Activated CD8-positive, alpha-beta memory T cell treated with anti-CD3 and anti-CD28 coated beads for 24 hours (primary cell): ENCODE data around the gene RFTN1.
"Not testable (repeated sequence)": the region's sequence is repeated elsewhere in the genome, so short reads cannot be mapped to it uniquely, and the experiment has no call there.

Experiments
- DNase-seq: peaks from one replicate; pipeline ENCODE4 v3.0.0-alpha.2; 2020

The RFTN1 gene

DNA sequence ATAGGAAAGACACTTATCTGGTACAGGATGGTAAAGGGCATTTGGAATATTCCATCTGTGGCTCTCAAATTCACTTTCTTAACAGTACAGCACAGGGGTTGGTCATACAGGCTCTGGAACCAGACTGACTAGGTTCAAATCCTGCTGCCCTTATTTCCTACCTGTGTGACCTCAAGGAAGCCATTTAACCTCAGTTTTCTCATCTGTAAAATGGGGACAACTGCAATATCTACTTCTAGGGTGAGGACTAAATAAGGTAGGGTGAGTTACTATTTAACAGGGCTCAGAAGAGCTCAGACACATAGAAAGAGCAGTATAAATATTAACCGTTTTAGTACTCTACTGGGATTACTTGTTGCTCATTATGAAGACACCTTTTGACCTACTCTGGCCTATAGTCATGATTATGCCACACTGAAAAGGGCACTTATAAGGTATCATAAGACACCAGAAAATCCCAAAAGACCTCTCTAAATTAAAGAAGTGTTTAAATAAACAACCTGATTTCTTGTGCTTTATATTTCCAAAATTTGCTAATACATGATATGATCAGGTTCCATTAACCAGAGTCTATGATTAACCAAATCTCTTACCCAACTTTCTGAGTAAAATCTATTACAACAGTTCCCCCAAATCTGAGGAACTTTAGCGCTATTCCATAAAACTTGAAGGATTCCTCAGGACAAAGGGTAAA, 6.5 kb downstream of the RFTN1 start:
- no peak for DNase-seq

DNA sequence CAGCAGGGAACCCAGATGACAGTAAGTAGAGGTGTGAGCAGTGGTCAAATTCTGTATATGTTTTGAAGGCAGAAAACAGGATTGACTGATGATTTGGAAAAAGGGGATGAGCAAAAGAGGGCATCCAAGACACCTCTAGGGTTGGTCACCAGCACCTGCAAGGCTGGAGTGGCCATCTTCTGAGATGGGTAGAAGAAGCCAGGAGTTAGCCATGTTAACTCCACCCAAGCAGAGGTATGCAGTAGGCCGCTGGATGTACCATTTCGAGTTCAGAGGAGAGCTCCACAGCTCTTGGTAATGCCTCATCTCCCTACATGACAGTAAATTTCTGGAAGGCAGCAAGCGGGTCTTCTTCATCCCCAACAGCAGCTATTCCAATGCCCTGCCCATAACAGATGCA, 7.0 kb downstream of the RFTN1 start:
- DNase-seq = peak; percentile 33

DNA sequence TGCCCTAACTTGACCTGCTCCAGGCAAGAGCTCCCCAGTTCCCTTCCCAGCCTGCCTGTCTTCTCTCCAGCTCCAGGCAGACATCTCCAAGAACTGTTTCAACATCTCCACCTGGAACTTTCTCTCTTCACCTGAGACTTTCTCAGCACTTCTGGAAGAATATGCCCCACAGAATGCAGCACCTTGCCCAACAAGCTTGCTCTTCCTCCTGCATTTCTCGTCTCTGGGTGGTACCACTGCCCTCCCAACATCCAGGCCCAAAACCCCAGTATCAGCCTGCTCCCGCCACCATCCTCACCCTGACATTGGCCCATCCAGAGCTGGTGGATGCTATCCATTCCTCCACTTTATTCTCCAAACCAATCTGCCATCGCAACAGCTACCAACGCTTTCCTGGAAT, 8.8 kb downstream of the RFTN1 start:
- DNase-seq = no peak

DNA sequence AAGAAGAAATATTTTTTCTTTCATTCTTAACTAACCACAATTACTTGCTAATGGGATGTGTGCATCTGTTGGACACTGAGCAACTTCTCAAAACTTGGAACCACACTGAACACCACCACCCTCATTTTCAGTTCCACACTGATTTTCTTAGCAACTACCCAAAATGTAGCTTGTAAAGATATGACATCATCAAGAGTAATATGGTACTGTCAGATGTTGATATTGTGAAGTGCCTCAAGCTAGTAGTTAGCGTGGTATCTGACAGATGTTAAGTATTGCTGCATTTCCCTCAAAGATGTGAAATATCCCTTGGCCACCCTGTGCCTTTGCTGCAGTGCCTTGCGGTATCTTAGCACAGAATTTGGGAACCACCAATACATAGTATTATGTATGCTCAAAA, 9.3 kb downstream of the RFTN1 start:
- DNase-seq = no peak

DNA sequence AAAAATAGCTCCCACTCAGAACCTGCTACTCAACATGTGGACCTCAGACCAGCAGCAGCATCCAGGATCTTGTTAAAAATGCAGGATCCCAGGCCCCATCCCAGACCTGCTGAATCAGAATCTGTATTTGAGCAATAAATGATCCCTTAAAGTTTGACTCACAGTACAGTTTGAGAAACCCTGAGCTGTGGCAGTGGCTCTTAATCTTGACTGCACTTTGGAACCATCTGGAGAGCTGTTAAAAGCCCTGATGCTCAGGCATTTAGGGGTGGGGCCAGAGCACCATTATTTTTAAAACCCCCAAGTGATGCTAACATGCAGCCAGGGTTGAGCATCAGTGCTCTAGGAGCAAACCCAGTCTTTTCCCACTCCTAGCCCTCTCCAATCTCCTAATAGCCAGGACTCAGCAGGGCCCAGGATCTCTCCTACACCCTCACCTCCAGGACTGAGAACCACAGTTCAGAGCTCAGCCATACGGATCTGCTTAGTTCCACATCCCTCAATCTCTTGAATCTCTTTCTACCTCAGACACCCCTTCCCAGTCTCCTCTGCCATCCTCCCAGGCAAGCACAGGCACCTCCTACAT, 10.2 kb downstream of the RFTN1 start:
- no peak for DNase-seq

DNA sequence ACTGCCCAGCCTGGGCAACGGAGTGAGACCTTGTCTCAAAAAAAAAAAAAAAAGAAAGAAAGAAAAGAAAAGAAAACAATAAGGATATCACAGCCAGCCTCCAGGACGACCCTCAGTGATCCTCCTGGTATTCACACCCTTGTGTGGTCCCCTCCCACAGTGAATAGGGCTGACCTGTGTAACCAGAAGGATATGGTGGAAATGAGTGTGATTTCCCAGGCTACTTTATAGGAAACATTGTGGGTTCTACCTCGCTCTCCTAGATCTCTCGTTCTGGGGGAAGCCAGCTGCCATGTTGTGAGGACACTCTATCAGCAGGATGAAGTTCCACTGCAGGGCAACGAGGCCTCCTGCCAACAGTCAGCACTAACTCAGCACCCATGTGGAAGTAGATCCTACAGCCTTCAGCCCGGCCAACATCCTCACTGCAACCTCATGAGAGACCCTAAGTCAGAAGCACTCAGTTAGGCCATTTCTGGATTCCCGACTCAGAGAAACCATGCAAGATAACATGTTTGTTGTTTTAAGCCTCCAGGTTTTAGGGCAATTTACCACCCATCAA, 11.1 kb downstream of the RFTN1 start:
- no peak for DNase-seq

DNA sequence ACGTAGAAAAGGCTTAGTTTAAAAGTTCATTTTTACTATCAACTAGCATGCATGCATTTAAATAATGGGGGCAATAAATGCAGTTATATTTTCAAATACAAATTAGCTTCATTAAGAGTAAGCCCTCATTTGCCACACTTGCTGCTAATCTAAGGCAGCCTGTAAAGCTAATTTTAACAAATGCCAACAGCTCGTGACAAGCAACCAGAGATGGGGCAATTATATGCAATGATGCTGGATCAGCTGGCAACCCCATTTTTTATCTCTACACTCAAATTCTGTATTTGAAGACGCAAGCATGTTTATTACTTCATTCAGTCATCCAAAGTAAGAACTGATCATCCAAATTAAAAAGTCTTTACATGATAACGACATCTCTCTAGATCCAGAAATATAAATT, 12.1 kb downstream of the RFTN1 start:
- DNase-seq = no peak

DNA sequence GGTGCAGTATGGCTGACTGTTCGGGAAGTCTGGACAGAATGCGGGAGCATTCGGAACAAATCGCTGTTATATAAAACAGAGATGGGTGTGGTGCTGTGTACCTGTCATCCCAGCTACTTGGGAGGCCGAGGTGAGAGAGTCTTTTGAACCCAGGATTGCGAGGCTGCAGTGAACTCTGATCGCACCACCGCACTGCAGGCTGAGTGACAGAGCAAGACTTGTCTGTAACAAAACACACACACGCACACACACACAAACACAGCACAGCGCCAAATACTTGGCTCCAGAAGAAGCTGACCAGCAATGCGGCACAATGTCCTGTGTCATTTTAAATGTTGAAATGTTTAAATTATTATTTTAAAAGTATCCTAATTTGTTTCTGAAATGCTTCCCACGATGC, 12.6 kb downstream of the RFTN1 start:
- DNase-seq = no peak

DNA sequence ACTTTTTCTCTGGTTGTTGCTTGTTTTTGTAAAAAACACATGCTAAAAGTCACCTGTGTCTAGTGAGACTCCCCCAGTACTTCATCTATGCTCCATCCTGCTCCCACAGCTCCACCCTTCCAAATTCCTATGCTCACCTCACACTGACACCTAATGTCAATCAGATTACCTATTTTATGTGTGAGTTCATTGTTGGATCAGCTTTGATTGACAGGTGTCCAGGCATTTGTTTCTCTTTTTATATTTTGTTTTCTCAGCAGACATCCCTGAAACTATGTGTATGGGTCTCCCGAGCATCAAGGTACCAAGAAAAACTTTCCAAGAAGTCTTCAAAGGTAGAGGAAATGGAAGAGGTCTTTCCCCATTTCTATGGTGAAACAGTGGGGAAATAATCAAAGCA, 13.4 kb downstream of the RFTN1 start:
- DNase-seq = no peak

DNA sequence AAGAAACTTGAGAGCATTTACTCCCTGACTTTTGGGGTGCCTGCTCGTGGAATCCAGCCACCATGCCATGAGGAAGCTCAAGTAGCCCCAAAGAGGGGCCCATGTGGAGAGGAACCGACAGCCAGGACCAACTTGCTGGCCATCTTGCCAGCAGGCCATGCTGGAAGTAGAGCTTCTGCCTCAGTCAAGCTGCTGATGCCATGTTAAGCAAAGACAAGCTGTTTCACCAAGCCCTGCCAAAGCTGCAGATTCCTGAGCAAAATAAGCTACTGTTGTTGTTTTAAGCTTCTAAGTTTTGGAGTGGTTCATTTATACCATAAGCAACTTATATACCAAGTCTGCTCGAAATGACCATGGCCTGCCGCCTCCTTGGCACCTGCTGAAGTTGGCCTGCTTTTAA, 14.1 kb downstream of the RFTN1 start:
- no peak for DNase-seq

DNA sequence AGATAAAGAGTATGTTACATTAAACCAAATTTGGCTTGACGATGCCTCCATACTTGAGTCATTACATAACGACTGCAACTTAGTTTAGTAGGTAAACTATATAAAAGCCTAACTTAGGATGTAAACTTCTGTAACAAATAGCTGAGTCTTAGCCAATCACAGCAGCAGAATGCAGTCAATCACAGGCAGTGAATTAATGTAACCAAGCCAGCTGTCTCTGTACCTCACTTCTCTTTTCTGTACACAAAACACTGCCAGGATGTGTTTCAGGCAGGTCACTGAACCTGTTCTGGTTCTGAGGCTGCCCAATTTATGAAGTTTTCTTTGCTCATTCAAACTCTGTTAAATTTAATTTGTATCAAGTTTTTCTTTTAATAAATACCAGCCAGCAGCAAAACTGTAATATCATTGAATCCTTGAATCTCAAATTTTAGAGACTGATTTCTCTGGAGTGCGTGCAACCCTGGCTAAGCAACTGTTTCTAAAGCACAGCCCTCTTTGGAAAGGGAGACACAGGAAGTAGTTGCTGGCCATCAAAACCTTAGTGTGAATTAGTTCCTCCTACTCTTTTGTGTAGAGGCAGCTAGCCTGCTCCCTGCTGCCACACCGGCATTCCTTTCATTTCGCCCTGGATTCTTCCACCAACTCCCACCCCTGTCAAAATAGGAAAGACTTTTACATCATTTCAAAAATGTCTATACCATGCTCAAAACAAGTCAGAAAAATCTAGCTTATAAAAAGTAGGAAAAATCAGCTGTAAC, 15.2 kb downstream of the RFTN1 start:
- no peak for DNase-seq

DNA sequence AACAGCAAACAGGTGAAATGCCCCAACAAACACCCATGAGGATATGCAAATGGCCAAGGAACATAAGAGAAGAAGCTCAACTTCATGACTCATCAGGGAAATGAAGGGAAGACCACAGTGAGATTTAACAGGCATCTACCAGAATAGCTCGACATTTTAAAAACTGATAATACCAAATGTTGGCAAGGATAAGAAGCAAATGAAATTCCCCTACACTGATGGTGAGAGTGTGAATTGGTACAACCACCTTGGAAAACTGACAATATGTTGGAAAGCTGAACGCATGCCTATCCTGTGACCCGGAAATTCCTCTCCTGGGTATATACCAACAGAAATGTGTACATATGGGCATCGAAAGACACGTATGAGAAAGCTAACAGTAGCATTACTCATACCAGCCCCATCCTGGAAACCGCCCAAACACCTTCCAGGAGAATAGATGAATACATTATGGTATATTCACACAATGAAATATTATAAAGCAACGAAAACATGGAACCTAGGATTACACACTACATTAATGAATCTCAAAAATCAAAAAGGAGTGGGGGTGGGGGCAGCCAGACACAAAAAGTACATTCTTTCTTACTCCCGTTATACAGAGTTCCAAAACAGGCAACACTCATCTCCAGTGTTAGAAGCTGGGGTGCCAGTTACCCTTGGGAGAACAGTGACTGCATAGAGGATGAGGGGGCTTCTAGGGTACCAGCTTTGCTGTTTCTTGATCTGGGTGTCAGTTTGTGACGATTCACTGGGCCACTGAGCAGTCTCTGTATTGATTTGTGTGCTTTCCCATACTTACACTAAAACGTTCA, 16.9 kb downstream of the RFTN1 start:
- no peak for DNase-seq

DNA sequence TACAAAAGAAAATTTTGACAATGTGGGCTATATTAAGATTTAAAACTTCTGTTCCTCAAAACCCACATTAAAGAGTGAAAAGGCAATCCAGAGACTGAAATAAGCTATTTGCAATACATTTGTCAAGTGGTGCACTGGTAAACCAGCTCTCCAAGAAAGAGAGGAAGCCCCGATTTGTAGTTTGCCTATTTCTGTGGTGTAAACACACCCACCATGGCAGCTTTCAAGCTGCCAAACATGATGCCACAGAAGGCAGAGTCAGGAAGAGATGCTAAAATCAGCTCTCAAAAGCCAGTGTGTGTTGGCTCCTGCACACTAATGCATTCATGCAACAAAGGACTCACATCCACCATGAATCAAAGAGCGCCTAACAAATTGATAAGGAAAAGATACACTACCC, 17.5 kb downstream of the RFTN1 start:
- DNase-seq = no peak

DNA sequence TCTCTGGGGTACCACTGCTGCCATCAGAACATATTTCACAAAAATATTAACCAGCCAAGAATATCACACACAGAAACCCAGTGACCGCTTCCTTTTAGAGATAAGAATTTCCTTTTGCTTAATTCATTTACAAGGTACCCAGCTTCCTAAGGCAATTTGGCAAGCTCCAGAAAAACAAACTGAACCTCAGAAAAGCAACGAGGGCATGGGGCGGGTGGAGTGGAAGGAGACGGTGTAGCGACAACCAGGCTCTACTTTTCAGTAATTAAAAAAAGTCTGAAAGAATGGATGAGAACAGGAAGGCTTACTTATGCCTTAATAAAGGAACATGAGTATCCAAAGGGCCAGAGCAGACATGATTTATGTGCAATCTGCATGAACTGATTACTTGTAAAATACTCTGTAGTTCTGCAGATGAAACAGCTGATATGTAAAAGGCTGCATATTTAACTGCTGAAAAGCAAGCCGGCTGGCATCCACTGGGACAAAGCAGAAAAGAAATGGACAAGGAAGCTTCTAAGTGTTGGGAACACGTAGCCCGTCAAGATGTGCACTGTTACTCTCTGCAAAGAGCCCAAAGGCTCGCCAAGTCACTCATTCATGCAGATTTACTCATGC, 18.6 kb downstream of the RFTN1 start:
- DNase-seq = no peak

DNA sequence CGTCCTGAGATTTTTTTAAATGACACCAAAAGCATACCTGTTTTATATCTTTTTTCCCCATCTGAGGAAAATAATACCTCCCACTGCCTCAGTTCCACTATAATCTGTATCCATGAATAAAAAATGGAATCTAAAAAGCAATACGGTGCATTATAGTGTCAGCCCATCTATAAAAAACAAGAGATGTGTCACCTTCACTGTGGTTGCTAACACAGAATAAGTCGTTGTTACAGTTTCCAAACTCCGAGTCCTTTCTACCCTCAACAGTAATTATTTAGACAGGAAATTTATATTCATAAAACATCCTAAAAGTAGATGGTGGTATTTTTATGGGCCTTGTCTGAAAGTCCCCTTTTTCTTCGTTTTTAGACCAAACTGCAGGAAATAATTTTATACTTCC, 19.4 kb downstream of the RFTN1 start:
- no peak for DNase-seq

DNA sequence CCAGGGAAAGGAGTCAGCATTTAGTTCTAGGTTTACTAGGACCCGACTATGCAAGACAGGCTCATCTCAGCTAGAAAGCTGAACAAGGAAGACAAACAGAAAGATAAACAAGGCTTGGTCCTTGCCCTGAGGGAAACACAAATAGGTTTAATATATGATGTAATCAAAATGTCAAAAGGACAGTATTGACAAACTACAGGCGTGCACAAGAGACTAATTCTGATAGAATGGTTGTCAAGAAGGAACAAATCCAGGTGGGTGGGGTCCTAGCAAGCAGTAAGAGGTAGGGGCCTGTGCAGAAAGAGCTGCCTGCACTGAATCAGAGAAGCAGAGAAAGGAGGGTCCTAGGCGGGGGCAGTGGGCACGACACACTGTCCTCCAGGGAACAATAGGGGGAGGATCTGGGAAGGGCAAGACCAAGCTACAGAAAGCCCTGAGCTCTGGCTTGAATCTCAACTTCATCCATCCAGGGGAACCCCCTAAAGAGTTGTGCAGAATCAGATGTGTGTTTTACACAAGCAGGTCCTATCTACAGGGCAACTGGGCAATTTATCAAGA, 23.4 kb downstream of the RFTN1 start:
- no peak for DNase-seq

DNA sequence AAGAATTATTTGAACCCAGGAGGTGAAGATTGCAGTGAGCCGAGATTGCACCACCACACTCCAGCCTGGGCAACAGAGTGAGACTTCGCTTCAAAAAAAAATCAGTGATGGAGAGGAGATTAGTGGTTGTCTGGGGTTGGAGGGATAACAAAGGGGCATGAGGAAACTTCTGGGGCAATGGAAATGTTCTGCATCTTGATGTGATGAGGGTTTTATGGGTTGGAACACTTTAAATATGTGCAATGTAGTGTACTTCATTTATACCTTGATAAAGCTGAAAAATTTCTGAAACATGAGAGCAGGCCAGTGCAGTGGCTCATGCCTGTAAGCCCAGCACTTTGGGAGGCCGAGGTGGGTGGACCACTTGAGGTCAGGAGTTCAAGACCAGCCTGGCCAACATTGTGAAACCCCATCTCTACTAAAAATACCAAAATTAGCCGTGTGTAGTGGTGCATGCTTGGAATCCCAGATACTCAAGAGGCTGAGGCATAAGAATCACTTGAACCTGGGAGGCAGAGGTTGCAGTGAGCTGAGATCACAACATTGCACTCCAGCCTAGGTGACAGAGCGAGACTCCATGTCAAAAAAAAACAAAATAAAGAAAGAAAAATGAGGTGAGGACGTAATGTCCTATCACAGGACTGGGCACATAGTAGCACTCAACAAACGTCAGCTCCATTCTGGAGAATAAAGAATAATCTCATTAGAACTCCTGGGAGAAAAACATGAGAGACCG, 24.0 kb downstream of the RFTN1 start:
- not testable (repeated sequence) for DNase-seq

DNA sequence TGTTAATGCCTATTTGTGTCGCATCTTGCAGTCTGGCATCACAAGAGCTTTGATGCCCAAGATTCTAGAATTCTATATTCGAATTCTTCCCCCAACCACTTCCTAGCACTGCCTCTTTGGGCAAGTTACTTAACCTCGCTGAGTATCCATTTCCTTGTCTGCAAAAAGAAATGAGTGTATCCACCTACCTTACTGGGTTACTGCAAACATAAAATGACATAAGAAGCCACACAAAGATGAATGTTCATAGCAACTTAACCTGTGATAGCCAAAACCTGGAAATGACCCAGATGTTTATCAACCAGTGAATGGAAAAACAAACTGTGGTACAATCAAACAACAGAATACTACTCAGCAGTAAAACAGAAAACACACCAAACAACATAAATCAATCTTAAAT, 24.9 kb downstream of the RFTN1 start:
- DNase-seq = no peak

DNA sequence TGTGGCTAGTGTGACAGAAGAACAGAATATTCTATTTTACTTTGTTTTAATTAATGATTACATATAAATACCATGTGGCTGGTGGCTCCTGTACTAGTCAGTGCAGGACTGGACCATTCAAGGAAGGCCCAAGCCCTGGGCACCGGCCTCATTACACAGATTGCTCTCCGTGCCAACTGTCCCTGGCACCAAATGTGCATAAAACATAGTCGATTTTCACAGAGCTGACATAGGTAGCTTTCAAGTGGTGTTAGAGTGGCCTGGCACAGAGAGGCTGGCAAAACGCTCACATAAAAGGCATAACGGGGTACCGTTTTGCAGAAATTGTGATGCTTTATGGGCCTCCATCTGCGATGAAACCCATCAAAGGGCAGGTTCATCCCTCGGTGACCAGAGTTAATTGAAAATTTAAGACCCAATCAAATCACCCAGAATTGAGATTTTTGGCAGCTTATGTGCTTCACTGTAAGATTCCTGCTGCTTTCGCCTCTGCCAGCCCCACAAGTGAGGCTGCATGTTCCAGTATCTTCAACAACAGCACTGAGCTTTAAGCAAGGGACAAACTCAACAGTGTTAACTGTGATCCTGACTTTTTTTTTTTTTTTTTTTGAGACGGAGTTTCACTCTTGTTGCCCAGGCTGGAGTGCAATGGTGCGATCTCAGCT, 25.9 kb downstream of the RFTN1 start:
- no peak for DNase-seq

DNA sequence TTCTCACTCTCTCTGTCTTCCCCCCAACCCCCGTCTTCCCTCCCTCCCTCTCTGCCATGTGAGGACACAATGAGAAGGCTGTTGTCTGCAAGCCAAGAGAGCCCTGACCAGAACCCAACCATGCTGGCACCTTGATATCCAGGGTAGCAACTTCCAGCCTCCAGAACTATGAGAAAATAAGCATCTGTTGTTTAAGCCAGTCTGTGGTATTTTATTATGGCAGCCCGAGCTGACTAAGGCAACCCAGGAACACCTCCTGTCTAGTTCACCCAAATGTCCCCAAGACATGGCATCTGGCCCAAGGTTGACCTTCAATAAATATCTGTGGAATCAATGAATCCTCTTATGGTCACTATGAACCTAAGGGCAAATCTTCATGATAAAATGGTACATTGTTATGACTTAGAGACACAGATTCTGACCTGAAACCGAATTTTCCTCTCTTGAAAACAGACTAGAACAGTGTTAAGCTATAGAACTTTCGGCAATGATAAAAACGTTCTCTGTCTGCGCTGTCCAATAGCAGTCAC, 26.5 kb downstream of the RFTN1 start:
- DNase-seq = no peak

DNA sequence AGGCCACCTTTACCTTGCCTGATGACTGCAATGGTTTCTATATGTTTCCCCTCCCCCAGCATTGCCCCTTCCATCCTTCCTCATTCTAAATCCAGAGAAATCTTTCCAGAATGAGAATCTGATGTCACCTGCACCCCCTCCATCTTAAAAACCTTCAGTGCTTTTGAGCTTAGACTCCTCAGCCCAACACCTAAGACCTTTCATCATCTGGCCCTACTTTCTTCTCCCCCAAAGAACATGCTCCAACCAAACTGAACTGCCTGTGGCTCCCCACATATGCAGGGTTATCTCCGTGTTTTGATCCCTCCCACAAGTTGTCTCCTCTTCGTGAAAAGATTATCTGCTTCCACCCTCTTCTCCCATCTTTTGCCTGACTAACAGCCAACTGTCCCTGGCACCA, 27.3 kb downstream of the RFTN1 start:
- no peak for DNase-seq
